DMS153 treated with DMSO at 0.1 percent for 48 hours (cell line): ENCODE results near the gene YIPF2.

ENCODE experiments used
- DNase-seq: peaks from one replicate; lab custom pipeline; 2025; ENCODE audit not compliant: unreplicated experiment; lab: John Stamatoyannopoulos, UW

Gene YIPF2

DNA sequence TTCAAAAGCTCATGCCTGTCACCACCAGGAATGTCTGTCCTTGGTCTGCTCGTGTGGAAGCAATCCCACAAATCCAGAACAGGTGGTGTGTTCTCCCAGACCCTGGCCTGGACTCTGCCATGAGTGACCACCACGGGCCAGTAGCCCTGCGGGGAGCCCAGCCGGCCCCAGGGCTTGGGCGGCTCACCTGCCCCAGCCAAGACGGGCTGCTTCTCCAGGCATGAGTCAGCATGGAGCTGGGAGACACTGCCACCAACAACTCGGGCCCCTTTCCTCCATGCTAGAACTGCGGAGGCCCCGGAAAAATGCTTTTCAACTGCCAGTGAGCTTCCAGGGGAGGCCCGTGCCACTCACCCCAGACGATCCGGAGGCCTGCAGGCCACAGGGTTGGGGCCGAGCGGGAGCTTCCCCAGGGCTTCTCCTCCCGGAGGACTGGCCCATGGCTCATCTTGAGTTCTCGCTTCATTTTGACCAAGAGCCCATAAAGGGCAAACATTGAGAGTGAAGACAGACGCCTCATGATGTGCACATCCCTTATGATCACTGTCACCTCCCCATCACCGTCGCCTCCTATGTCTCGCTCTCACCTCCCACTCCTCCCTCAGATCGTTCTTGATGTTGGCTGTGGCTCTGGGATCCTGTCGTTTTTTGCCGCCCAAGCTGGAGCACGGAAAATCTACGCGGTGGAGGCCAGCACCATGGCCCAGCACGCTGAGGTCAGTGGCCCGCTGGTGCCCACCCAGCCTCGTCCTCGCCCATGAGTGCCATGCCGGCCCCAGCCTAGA, 16.7 kb downstream of the YIPF2 start:
- no peak for DNase-seq

DNA sequence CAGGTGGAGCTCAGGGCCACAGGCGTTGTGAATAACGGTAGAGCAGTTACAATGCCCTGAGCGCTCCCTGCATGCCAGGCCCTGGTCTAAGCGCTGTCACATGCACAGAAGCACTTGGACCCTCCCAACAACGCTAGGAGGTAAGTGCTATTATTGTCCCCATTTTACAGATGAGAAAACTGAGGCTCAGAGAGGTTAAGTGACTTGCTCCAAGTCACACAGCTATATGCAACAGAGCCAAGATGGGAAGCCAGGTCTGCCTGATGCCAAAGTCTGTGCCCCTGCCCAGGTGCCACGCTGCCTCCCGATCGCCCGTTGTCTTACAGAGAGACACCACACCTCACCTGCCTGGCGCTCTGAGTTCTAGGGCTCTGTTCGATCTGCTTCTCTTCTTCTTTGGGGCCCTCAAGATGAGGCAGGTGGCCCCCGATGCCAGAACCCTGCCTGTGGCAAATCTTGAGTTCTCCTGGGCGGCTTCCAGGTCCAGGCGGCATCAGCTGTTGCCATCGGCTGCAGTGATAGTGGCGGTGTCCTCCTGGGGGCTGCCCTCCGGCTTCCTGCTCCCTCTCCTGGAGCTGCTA, 20.0 kb downstream of the YIPF2 start:
- DNase-seq = no peak

DNA sequence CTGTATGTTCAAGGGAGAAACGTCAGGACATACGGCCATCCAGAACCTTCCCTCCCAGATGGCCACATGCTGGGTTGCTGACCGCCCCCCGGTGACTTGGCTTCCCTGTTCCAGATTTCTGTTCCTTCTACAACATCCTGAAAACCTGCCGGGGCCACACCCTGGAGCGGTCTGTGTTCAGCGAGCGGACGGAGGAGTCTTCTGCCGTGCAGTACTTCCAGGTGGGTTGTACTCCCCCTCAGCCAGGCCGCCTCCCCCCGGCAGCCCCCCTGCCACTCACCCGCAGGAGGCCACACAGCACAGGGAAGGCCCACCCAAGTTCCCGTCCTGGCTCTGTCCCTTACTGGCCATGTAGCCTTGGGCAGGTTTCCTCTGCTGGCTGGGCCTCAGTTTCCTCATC, 20.5 kb downstream of the YIPF2 start:
- DNase-seq = no peak

DNA sequence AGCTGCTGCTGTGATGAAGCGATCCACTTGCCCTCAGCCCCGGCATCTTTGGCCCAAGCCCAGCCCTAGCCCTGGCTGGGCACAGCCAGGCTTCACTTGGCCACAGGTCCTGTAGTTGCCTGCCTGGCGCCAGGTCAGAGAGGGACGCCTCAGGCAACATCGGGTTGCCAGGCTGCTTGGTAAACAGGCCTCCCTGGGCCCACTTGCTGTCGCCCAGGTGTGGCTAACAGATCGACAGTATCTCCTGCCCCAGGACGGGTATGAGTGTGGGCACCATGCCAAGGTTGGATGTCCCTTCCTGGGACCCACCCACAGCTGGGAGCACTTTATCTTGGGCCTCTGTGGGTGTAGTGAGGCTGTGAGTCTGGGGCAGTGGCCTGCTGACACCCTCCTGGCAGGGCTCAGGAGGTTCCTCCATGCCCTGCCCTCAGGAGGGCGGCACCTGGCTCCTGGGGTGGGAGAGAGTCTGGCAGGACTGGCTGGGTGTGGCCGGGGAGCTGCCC, 29.2 kb downstream of the YIPF2 start:
- DNase-seq = peak; percentile 66

DNA sequence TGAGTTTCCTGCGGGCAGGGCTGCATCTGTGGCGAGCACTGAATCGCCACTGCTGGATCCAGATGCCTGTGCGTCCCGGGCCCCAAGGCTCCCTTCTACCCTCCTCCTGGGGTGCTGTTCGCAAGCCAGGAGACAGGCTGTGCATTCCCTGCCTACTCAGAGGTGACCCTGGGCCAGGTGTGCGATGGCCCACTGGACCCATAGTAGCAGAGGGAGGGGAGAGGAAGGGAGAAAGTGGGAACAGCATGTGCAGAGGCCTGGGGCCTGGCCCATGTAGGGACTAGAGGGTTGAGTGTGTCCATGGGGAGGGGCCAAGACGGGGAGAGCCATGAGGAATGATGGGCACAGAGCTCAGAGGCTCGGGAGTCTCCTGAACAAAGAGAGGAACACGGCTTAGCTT, 29.8 kb downstream of the YIPF2 start:
- DNase-seq = no peak

- peak; percentile 75 for DNase-seq
These were observed 31.4 kb downstream of the YIPF2 start for GRCh38 chr19:10896851-10897526.

DNA sequence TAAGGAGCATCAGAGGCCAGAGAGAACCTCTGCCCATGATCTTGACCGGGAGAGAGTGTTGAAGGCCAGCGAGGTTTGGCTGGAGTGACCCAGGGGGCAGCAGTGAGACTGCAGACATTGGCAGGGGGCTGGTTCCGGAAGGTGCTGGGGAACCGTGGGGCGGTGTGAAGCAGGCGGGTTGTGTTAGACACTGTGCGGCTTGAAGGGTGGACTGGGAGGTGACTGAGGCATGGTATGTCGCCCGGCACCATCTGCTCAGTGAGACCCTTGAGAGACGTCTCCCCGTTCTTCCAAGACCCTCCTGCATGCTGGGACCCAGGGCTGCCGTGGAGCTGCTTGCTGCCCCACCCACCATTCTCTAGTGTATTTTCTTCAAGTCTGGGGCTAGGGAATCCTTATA, 32.5 kb downstream of the YIPF2 start:
- no peak for DNase-seq

DNA sequence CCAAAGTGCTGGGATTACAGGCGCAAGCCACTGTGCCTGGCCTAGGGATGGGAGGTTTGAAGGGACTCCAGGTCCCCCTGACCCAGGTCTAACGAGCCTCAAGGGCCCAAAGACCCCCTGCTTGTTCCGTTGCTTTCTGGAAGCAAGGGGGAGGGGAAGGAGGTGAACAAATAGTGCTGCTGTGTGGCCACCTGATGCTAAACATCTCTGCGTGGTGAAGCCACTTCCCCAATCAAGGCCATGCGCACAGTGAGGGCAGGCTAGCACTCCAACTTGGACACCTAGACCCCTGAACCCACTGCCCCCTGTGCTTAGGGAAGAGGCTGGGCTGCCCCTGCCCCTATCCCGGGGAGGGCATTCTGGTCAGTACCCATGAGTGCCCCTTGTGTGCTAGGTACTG, 33.1 kb downstream of the YIPF2 start:
- no peak for DNase-seq

- DNase-seq = no peak
These were observed 33.6 kb downstream of the YIPF2 start for GRCh38 chr19:10894911-10895213.

DNA sequence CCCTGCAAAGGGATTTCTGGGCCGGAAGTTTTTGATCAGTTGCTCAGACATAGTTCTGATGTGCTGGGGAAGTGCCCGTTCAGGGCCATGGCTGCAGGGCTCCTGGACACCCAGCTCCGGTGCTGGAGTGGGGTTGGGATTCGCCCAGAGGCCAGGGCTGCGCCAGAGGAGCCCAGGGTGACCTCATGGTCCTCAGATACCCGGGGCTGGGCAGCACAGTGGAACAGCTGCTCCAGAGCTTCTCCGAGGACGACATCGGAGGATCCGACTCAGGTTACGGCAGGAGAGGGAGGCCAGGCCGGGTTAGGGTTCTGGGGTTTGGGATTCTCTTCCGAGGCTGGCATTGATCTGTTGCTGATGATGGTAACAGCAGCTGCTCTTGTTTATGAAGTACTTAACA, 36.2 kb downstream of the YIPF2 start:
- DNase-seq = no peak

DNA sequence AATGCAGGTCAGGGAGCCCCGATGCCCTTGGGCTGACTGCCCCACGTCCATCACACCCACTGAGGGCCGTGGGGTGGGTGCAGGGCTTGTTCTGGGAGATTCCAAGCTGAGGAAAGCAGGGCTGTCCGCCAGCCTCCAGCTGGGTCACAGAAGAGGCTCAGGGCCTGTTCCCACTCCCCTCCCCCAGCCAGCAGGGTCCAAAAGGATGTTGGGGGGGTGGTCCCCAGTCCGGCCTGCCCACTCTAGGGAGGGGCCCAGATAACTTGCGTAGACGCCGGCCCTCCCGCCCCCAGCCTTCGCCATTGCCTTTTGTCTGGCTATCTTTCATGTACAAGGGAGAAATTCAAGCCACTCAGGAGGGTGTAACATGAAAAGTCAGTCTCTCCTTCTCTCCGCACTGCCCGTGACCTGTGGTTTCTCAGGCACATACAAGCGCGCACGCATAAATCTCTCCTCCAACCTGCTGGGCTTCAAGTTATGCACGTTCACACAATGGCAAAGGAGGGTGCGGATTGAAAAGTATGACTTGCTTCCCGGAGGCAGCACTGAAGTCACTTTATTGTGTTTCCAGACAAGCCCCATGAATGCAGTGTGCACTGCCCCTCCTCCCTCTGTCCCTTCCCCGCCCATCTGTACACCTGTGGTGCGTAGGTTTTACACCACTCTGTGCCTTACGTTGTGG, 36.9 kb downstream of the YIPF2 start:
- DNase-seq = peak; percentile 17

- DNase-seq = no peak
These were observed 38.6 kb downstream of the YIPF2 start for GRCh38 chr19:10889880-10890279.

DNA sequence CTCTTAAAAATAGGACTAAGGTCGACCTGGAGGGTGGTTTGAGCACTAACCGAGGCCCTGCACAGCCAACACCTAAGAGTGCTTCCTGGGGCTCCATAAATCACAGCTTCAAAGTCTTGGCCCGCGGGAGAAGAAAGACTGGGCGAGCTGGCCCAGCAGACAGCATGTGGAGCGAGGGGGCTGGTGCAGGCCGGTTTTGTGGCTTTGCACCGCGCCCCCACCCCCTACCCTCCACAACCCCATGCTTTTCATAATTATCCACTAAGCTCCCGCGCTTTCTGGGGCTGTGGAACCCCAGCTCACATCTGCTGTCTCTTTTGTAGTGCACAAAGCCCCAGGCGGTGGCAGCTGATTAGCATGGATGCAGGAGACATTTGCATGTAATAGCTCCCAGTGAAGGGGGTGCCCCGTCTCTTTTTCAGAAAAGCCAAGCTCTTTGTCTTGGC, 40.0 kb downstream of the YIPF2 start:
- DNase-seq = no peak

DNA sequence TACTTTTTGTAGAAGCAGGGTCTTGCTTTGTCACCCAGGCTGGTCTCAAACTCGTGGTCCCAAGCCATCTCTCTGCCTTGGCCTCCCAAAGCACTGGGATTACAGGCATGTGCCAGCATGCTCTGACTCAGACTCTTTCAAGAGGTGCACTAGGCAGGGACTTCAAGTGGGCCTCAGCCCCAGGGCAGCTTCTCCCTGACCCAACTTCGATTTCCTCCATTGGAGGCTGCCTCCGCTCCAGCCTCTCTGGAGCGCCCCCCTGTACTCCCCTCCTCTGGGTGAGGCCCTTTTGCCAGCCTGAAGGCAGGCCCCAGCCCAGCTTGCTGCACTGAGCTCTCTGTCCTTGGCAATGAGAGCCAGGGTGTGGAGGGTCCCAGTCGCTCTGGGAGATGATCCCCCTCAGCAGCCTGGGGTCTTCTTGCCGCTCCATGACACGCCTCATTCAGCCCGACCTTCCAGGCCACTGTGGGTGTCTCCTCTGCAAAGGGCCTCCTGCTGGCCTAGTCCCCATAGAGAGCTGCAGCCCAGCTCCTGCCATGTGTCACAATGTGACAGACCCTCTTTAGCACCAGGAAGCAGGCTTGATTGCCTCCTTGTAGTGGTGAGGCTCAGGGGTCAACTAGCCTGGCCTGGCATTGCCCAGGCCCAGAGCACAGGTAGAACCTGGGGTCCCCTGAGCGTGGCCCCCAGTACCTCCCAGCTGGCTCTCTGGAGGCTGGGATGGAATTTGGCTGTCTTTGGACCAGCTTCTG, 40.6 kb downstream of the YIPF2 start:
- DNase-seq = no peak

GRCh38 chr19:10885201-10886169, 43.0 kb downstream of the YIPF2 start:
- DNase-seq = no peak

- DNase-seq = no peak
These were observed 44.2 kb downstream of the YIPF2 start for GRCh38 chr19:10884274-10884673.

DNA sequence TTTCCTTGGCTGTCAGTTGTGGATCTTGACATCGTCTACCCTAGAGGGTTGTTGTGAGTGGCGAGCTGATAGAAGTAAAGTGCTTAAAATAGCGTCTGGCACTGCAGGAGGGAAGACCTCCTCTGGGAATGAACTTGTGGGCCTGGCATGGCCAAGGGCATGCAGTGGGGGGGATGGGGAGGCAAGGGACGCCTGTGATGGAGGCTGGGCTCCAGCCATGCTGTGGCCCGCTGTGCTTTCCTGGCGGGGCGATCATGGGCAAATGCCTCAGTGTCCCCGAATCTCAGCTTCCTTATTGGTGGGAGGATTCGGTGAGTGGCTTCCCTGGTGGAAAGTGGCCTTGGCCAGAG, 46.4 kb downstream of the YIPF2 start:
- DNase-seq = no peak

- no peak for DNase-seq
These were observed 46.9 kb downstream of the YIPF2 start for GRCh38 chr19:10881403-10882107.

DNA sequence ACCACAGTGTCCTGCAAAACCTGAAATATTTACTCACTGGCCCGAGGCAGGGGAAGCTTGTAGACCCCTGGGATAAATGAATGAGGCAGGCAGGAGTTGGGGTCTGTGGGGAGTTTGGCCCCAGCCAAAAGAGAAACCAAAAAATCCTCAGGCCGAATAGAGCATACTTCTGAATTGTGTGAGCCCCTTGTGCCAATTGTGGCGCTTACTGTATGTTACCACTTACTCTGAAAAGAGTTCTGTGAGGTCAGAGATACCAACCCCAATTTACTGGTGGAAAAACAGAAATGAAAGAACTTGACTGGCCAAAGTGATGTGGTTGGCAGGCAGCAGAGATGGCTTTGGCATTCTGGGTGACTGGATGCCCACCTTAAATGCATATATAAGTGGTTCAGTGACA, 50.2 kb downstream of the YIPF2 start:
- no peak for DNase-seq
